ENCODE results near the gene E4F1.

- TF ChIP-seq POLR2AphosphoS5 (IDR thresholded peaks at IDR 0.05; ENCODE audit: insufficient read depth, low read depth, low read length), result no peak
- no peak for TF ChIP-seq FOS (IDR thresholded peaks at IDR 0.05; ENCODE audit: borderline replicate concordance, insufficient read depth, low read length)
Measured at GRCh38 chr16:2200313-2200712, 23.1 kb upstream of the E4F1 start.

Measured in endothelial cell of umbilical vein (primary cell).